HepG2 (cell line): ENCODE results near the gene TEX22. TPM values are rescaled to one million over a fixed set of nuclear protein-coding genes. Genes with fewer than 3 reads are reported as not detected.
A peak's percentile ranks its signal among the peaks of the same experiment; 100 is the strongest.

ENCODE experiments used
- HNF4A ChIP-seq: sonication (generic); formaldehyde crosslinking; IDR thresholded peaks from 2 replicates; pipeline ENCODE4 v1.4.0; 2020; ENCODE audit warnings: missing genetic modification reagents
- NR2F2 ChIP-seq: IDR thresholded peaks from 2 replicates; pipeline ENCODE4 v1.6.1; 2012; ENCODE audit warnings: low read depth, inconsistent platforms, borderline replicate concordance
- SMAD3 ChIP-seq: sonication (generic); formaldehyde crosslinking; IDR thresholded peaks from 2 replicates; pipeline ENCODE4 v1.4.0; 2020; ENCODE audit warnings: missing genetic modification reagents
- SP1 ChIP-seq, 2 experiments: fragments of 450-650 bp in 1 of 2; sonication (generic) in 1 of 2; formaldehyde crosslinking in 1 of 2; IDR thresholded peaks; 2 replicates each; pipeline versions ENCODE4 v1.4.0 to v1.6.1; 2016 to 2020; ENCODE audit warnings: missing genetic modification reagents in 1 of 2
- ZNF235 ChIP-seq: sonication (generic); formaldehyde crosslinking; IDR thresholded peaks from 2 replicates; pipeline ENCODE4 v1.8.1; 2023; ENCODE audit warnings: mild to moderate bottlenecking, missing genetic modification reagents, borderline replicate concordance
- ZSCAN9 ChIP-seq: IDR thresholded peaks from 2 replicates; pipeline ENCODE4 v1.6.1; 2016; ENCODE audit warnings: borderline replicate concordance
- polyA plus RNA-seq, 8 experiments: library from polyadenylated mRNA; depleted of rRNA in 3 of 8; stranded (reverse) in 7 of 8; unstranded in 1 of 8; fragments of >200 nt; fragmentation: Illumina TruSeq in 4 of 8; extraction: Trizol in 4 of 8; gene quantifications; 2 replicates each; pipeline versions ENCODE4 v1.2.1 to v1.2.3, GENCODE V29; 2011 to 2016; ENCODE audit warnings: low read depth in 4 of 8, missing spikeins in 1 of 8, mixed read lengths in 1 of 8; ENCODE audit not compliant: insufficient read depth in 1 of 8
- total RNA-seq, 5 experiments: library from RNA; depleted of rRNA; stranded (reverse); fragments of >200 nt; fragmentation: Illumina TruSeq; extraction: Trizol; gene quantifications; 2 replicates each; pipeline ENCODE4 v1.2.3, GENCODE V29; 2016; ENCODE audit warnings: low read depth in 1 of 5
- TF ChIP-seq, protein P1 (sequence below): IDR thresholded peaks from 2 replicates; pipeline ENCODE4 v1.6.1; 2012; ENCODE audit warnings: low read depth, low read length, improper control_type of control experiment
- TF ChIP-seq, protein P2 (sequence below): sonication (generic); formaldehyde crosslinking; IDR thresholded peaks from 2 replicates; pipeline ENCODE4 v1.5.0; 2020; ENCODE audit warnings: mild to moderate bottlenecking, missing genetic modification reagents, borderline replicate concordance
- TF ChIP-seq, protein P3 (sequence below): sonication (generic); formaldehyde crosslinking; IDR thresholded peaks from one replicate; pipeline ENCODE4 v1.5.1; 2020; ENCODE audit warnings: mild to moderate bottlenecking, missing genetic modification reagents; ENCODE audit errors: not compliant biosample characterization

The TEX22 gene
- total and polyA plus RNA-seq, 2 of the 13 experiments (the other 11 are each of a cell fraction or from before 2014, with no cell fraction given) = 0.07 to 0.27 TPM

DNA sequence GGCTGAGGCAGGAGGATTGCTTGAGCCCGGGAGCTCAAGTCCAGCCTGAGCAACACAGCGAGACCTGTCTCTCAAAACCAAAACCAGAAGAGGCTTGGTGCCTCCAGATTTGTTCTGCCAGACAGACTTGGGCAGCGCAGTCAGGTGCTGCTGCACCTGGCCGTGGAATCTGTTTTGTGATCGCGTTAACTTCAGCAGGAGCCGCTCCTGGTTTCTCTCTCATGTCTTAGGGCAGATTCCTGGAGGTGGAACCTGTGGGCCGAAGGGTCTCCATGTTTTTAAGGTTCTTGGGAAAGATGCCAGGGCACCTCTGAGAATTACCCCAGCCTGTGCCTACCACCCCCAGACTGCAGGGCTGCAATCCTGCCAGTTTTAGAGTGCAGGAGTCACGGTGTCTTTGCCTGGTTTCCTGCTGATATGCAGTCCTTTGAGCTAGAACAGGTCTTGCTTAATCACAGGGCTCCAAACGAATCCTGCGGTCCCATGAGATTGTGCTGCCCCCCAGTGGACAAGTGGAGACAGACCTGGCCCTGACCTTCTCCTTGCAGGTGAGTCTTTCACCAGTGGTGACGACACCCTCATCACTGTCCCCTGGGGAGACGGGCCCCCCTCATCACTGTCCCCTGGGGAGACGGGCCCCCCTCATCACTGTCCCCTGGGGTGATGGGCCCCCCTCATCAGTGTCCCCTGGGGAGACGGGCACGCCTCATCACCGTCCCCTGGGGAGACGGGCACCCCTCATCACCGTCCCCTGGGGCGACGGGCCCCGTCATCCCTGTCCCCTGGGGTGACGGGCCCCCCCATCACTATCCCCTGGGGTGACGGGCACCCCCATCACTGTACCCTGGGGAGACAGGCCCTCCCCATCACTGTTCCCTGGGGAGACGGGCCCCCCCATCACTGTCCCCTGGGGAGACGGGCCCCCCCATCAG lies 46.2 kb upstream of the TEX22 start (continued):
- TF ChIP-seq SMAD3 (CRISPR knock-in tag) (no peak), NR2F2 (peak; percentile 15; the same call in 1 of the 2 replicates), SP1 (IDR thresholded peaks at IDR 0.05) (no peak), SP1 (CRISPR knock-in tag; IDR thresholded peaks at IDR 0.05) (no peak), ZSCAN9 (CRISPR knock-in tag) (no peak), HNF4A (CRISPR knock-in tag) (no peak), ZNF235 (CRISPR knock-in tag) (no peak)
- TF ChIP-seq, protein P1, sequence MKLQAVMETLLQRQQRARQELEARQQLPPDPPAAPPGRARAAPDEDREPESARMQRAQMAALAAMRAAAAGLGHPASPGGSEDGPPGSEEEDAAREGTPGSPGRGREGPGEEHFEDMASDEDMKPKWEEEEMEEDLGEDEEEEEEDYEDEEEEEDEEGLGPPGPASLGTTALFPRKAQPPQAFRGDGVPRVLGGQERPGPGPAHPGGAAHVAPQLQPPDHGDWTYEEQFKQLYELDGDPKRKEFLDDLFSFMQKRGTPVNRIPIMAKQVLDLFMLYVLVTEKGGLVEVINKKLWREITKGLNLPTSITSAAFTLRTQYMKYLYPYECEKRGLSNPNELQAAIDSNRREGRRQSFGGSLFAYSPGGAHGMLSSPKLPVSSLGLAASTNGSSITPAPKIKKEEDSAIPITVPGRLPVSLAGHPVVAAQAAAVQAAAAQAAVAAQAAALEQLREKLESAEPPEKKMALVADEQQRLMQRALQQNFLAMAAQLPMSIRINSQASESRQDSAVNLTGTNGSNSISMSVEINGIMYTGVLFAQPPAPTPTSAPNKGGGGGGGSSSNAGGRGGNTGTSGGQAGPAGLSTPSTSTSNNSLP = no peak
- TF ChIP-seq, protein P2, sequence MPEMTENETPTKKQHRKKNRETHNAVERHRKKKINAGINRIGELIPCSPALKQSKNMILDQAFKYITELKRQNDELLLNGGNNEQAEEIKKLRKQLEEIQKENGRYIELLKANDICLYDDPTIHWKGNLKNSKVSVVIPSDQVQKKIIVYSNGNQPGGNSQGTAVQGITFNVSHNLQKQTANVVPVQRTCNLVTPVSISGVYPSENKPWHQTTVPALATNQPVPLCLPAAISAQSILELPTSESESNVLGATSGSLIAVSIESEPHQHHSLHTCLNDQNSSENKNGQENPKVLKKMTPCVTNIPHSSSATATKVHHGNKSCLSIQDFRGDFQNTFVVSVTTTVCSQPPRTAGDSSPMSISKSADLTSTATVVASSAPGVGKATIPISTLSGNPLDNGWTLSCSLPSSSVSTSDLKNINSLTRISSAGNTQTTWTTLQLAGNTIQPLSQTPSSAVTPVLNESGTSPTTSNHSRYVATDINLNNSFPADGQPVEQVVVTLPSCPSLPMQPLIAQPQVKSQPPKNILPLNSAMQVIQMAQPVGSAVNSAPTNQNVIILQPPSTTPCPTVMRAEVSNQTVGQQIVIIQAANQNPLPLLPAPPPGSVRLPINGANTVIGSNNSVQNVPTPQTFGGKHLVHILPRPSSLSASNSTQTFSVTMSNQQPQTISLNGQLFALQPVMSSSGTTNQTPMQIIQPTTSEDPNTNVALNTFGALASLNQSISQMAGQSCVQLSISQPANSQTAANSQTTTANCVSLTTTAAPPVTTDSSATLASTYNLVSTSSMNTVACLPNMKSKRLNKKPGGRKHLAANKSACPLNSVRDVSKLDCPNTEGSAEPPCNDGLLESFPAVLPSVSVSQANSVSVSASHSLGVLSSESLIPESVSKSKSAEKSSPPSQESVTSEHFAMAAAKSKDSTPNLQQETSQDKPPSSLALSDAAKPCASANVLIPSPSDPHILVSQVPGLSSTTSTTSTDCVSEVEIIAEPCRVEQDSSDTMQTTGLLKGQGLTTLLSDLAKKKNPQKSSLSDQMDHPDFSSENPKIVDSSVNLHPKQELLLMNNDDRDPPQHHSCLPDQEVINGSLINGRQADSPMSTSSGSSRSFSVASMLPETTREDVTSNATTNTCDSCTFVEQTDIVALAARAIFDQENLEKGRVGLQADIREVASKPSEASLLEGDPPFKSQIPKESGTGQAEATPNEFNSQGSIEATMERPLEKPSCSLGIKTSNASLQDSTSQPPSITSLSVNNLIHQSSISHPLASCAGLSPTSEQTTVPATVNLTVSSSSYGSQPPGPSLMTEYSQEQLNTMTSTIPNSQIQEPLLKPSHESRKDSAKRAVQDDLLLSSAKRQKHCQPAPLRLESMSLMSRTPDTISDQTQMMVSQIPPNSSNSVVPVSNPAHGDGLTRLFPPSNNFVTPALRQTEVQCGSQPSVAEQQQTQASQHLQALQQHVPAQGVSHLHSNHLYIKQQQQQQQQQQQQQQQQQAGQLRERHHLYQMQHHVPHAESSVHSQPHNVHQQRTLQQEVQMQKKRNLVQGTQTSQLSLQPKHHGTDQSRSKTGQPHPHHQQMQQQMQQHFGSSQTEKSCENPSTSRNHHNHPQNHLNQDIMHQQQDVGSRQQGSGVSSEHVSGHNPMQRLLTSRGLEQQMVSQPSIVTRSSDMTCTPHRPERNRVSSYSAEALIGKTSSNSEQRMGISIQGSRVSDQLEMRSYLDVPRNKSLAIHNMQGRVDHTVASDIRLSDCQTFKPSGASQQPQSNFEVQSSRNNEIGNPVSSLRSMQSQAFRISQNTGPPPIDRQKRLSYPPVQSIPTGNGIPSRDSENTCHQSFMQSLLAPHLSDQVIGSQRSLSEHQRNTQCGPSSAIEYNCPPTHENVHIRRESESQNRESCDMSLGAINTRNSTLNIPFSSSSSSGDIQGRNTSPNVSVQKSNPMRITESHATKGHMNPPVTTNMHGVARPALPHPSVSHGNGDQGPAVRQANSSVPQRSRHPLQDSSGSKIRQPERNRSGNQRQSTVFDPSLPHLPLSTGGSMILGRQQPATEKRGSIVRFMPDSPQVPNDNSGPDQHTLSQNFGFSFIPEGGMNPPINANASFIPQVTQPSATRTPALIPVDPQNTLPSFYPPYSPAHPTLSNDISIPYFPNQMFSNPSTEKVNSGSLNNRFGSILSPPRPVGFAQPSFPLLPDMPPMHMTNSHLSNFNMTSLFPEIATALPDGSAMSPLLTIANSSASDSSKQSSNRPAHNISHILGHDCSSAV = no peak
- TF ChIP-seq, protein P3, sequence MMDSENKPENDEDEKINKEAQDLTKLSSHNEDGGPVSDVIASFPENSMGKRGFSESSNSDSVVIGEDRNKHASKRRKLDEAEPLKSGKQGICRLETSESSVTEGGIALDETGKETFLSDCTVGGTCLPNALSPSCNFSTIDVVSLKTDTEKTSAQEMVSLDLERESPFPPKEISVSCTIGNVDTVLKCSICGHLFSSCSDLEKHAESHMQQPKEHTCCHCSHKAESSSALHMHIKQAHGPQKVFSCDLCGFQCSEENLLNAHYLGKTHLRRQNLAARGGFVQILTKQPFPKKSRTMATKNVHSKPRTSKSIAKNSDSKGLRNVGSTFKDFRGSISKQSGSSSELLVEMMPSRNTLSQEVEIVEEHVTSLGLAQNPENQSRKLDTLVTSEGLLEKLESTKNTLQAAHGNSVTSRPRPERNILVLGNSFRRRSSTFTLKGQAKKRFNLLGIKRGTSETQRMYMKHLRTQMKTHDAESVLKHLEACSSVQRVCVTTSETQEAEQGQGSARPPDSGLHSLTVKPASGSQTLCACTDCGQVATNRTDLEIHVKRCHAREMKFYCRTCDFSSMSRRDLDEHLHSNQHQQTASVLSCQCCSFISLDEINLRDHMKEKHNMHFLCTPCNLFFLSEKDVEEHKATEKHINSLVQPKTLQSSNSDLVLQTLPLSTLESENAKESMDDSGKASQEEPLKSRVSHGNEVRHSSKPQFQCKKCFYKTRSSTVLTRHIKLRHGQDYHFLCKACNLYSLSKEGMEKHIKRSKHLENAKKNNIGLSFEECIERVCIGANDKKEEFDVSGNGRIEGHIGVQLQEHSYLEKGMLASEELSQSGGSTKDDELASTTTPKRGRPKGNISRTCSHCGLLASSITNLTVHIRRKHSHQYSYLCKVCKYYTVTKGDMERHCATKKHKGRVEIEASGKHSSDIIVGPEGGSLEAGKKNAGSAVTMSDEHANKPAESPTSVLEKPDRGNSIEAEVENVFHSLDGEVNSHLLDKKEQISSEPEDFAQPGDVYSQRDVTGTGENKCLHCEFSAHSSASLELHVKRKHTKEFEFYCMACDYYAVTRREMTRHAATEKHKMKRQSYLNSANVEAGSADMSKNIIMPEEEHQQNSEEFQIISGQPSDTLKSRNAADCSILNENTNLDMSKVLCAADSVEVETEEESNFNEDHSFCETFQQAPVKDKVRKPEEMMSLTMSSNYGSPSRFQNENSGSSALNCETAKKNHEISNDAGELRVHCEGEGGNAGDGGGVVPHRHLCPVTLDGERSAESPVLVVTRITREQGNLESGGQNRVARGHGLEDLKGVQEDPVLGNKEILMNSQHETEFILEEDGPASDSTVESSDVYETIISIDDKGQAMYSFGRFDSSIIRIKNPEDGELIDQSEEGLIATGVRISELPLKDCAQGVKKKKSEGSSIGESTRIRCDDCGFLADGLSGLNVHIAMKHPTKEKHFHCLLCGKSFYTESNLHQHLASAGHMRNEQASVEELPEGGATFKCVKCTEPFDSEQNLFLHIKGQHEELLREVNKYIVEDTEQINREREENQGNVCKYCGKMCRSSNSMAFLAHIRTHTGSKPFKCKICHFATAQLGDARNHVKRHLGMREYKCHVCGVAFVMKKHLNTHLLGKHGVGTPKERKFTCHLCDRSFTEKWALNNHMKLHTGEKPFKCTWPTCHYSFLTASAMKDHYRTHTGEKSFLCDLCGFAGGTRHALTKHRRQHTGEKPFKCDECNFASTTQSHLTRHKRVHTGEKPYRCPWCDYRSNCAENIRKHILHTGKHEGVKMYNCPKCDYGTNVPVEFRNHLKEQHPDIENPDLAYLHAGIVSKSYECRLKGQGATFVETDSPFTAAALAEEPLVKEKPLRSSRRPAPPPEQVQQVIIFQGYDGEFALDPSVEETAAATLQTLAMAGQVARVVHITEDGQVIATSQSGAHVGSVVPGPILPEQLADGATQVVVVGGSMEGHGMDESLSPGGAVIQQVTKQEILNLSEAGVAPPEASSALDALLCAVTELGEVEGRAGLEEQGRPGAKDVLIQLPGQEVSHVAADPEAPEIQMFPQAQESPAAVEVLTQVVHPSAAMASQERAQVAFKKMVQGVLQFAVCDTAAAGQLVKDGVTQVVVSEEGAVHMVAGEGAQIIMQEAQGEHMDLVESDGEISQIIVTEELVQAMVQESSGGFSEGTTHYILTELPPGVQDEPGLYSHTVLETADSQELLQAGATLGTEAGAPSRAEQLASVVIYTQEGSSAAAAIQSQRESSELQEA = no peak
